Activated CD4-positive, alpha-beta T cell treated with anti-CD3 and anti-CD28 coated beads for 36 hours (primary cell): ENCODE data around the gene RIPOR2. TPM values are rescaled to one million over a fixed set of nuclear protein-coding genes. Genes with fewer than 3 reads are reported as not detected.

Source experiments
- ATAC-seq: fragments of 200-7000 bp; cut with Tn5 transposase; one replicate; pipeline ENCODE4 v1.10.0; 2021; ENCODE audit warnings: mild to moderate bottlenecking, moderate library complexity
- CTCF ChIA-PET: fragments of 350-600 bp; sonication (Branson Sonifier 250); formaldehyde crosslinking; loops from one replicate; lab custom pipeline; 2021; ENCODE audit warnings: antibody characterized with exemption; lab: Charles Lee
- POLR2A ChIA-PET: fragments of 350-600 bp; sonication (Branson Sonifier 250); formaldehyde crosslinking; loops from one replicate; lab custom pipeline; 2021; ENCODE audit warnings: antibody characterized with exemption, inconsistent platforms; lab: Charles Lee
- DNase-seq: peaks from one replicate; pipeline ENCODE4 v3.0.0-alpha.2; 2020
- H3K27ac Mint-ChIP-seq: one replicate; pipeline ENCODE4 v1.8.0; 2021; ENCODE audit warnings: mixed read lengths
- H3K27me3 Mint-ChIP-seq: one replicate; pipeline ENCODE4 v1.8.0; 2021; ENCODE audit warnings: mixed read lengths
- H3K36me3 Mint-ChIP-seq: one replicate; pipeline ENCODE4 v1.8.0; 2021; ENCODE audit warnings: low read depth, mixed read lengths
- H3K4me1 Mint-ChIP-seq: one replicate; pipeline ENCODE4 v1.8.0; 2021; ENCODE audit warnings: mixed read lengths
- H3K4me3 Mint-ChIP-seq: one replicate; pipeline ENCODE4 v1.8.0; 2021; ENCODE audit warnings: mild to moderate bottlenecking, moderate library complexity, mixed read lengths
- H3K9me3 Mint-ChIP-seq: one replicate; pipeline ENCODE4 v1.8.0; 2021; ENCODE audit warnings: low read depth, mixed read lengths
- intact Hi-C, 2 experiments: fragments of 100-400 bp; cut with DNase I in 1 of 2; cut with micrococcal nuclease in 1 of 2; formaldehyde crosslinking; loops; one replicate each; pipeline versions ENCODE4 v1.14.2 to v1.15.1; 2022 to 2024; cut with DNase I, micrococcal nuclease
- total RNA-seq, 2 experiments: library from RNA; stranded (reverse); gene quantifications; one replicate each; pipeline ENCODE4 v1.2.3, GENCODE V29; 2021

Gene RIPOR2
- total RNA-seq, 2 experiments from 2014 or later: 60.0 to 67.0 TPM

DNA sequence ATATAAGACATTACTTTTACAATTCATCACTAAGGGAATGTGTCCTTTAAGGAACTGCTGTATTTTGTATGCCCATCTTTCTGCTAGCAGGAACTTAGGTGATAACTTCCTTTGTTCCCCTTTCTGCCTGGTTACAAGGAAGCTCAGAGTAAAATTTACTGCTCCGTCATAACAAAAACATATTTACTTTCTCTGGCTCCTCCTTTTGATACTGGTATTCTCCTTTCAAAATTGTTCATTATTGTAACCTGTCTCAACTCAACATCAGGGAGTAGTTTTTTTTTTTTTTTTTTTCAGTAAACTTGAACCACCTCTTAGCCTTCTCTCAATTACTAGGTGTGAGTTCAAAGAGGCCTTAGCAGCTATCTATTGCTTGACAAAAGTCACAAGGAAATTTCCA lies 37.1 kb downstream of the RIPOR2 start:
- ChIA-PET POLR2A (interaction anchor here (0.6 to 1.5 kb wide), 8 partner anchors 9 to 76 kb away, joined by 3 to 11 read pairs (median 5); no protein-coding TSS in a partner anchor), CTCF (interaction anchor here (0.8 to 6.0 kb wide), 18 partner anchors 10 to 1128 kb away, joined by 3 to 82 read pairs (median 4); partner anchors contain the start of gene RIPOR2)
- H3K36me3 Mint-ChIP-seq: peaks cover 32% of the 10 kb centered on the region
- no peaks in the 10 kb centered on the region for H3K27me3 Mint-ChIP-seq
- peak overlapping the region; percentile 89 for H3K27ac Mint-ChIP-seq
- intact Hi-C loops: loop anchor here (1.0 to 2.0 kb wide), 3 partner anchors 10 to 16 kb away; no protein-coding TSS in a partner anchor
- peak overlapping the region; percentile 53 for H3K4me3 Mint-ChIP-seq
- H3K9me3 Mint-ChIP-seq: peaks cover 9% of the 10 kb centered on the region
- H3K4me1 Mint-ChIP-seq: peaks cover 88% of the 10 kb centered on the region
- DNase-seq (no peak), ATAC-seq (peak; percentile 66)

DNA sequence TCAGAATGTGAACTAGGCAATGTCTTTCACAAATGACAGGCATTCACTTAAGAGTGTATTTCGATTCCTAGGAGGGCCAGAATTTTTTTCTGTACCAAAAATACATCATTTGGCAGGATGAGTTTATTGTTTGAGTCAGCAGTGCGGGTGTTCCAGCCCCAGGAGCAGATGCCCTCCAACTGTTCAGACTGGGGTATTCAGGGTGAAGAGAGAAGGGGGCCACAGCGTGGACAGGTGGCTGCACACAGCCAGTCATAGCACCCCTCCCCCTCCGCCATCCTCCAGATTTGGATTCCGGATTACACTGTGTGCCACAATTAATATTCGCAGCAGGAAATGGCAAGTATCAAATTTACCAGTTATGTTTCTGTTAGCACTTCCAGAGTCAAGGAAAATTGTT lies 38.6 kb downstream of the RIPOR2 start:
- ChIA-PET POLR2A (no interaction called here), CTCF (no interaction called here)
- intact Hi-C loops: no loop called here
- Mint-ChIP-seq H3K27me3 (no peaks in the 10 kb centered on the region), H3K4me1 (peaks cover 91% of the 10 kb centered on the region), H3K9me3 (no peaks in the 10 kb centered on the region), H3K27ac (peak overlapping the region; percentile 67), H3K36me3 (peaks cover 24% of the 10 kb centered on the region), H3K4me3 (no peak overlapping the region)
- no peak for ATAC-seq
- no peak for DNase-seq

DNA sequence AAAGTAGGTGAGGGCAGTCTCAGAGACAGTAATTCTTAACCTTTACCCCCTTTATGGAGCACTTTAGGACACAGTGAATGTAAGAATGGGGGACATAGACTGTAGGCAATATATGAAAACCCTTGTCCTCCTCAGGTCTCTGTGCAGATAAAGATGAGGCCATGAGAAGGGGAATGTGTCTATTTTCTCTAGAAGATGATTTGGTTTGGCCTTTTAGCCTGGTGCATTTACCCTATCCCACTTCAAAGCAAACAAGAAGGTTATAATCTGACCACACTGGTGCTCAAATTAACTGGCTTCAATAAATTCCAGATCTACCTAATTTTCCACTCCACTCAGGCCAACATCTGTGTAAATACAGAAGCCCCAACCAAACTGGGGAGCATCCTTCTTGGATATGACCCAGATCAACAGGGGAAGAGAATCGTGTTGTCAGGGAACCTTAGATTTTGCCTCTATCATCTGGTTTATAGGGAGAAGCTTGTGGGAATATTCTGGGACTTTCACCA lies 42.4 kb downstream of the RIPOR2 start:
- no peak overlapping the region for H3K4me3 Mint-ChIP-seq
- CTCF ChIA-PET: interaction anchor here (0.7 to 1.1 kb wide), 2 partner anchors 11 to 40 kb away, joined by 3 to 4 read pairs; no protein-coding TSS in a partner anchor
- peaks cover 84% of the 10 kb centered on the region for H3K4me1 Mint-ChIP-seq
- POLR2A ChIA-PET: no interaction called here
- H3K9me3 Mint-ChIP-seq: no peaks in the 10 kb centered on the region
- H3K36me3 Mint-ChIP-seq: peaks cover 12% of the 10 kb centered on the region
- peak overlapping the region; percentile 68 for H3K27ac Mint-ChIP-seq
- DNase-seq: no peak
- intact Hi-C loops: no loop called here
- H3K27me3 Mint-ChIP-seq: no peaks in the 10 kb centered on the region
- no peak for ATAC-seq

DNA sequence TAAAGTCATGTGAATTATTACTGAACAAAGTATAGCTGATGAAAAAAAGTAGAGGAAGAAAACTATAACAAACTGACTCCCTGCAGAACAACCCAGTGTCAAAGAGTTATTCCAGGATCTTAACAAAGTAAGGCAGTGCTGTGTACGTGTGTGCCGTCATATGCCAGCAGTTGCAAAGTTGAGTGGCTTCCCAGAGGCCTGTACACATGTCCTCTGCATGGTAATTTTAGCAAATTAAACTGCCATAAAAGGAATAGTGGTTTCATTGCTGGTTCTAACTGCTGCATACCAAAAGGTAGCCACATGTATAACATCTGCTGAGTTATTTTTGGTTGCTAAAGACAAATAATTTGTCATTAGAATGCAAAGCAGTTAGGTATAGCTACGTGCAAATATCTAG lies 44.8 kb downstream of the RIPOR2 start:
- ChIA-PET CTCF (interaction anchor here (0.7 to 1.7 kb wide), 7 partner anchors 8 to 181 kb away, joined by 3 to 12 read pairs (median 5); no protein-coding TSS in a partner anchor), POLR2A (interaction anchor here (0.6 to 1.0 kb wide), 2 partner anchors 46 to 135 kb away, joined by 3 read pairs; no protein-coding TSS in a partner anchor)
- peak; percentile 39 for DNase-seq
- Mint-ChIP-seq H3K9me3 (no peaks in the 10 kb centered on the region), H3K4me3 (no peak overlapping the region), H3K27me3 (no peaks in the 10 kb centered on the region), H3K27ac (peak overlapping the region; percentile 93), H3K4me1 (peaks cover 87% of the 10 kb centered on the region), H3K36me3 (peaks cover 11% of the 10 kb centered on the region)
- peak; percentile 67 for ATAC-seq
- intact Hi-C loops: no loop called here

DNA sequence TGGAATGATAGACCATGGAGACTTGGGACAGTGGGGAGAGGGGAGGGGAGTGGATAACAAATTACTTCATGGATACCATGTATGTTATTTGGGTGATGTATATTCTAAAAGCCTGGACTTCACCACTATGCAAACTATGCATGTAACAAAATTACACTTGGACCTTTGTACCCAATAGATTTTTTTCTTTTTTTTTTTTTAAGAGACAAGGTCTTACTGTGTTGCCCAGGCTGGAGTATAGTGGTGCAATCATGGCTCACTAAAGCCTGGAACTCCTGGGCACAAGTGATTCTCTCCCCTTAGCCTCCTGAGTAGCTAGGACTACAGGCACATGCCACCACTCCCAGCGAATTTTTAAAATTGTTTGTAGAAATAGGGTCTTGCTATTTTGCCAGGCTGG lies 45.3 kb downstream of the RIPOR2 start:
- Mint-ChIP-seq H3K9me3 (no peaks in the 10 kb centered on the region), H3K4me3 (no peak overlapping the region), H3K27me3 (no peaks in the 10 kb centered on the region), H3K36me3 (peaks cover 12% of the 10 kb centered on the region), H3K27ac (peak overlapping the region; percentile 93), H3K4me1 (peaks cover 86% of the 10 kb centered on the region)
- ChIA-PET POLR2A (interaction anchor here (1.0 kb wide), 1 partner anchor 46 kb away, joined by 3 read pairs; no protein-coding TSS in a partner anchor), CTCF (interaction anchor here (0.7 to 2.9 kb wide), 4 partner anchors 20 to 181 kb away, joined by 3 to 16 read pairs (median 12); no protein-coding TSS in a partner anchor)
- intact Hi-C loops: no loop called here
- ATAC-seq (no peak), DNase-seq (no peak)

DNA sequence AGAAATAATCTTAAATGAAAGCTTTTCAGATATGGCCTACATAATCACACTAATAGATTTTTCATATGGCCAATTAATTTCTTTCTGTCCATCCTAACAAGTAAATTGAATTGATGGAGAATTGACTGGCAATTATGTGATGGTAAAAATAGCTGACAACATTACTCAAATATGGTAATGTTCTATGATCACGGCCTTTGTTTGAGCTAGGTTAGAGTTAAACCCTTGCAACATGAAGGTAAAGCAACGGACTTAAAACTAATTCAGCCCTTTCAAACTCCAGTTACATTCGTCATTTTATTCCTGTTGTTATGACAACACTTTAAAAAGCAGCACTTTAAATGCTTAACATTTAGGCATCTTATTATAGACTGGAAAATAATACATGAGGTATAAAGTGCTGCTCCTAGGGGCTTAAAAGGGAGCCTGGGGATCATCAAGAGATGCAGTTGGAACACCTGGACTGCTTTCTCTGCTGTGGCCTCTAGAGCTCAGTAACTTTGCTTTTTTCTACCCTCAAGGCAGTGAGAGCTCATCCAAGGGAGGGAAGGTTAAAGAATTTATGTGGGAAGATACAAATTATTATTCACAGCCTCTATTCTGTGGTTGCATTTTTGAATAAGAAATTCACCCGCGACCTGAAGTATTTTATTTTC lies 46.9 kb downstream of the RIPOR2 start:
- H3K4me1 Mint-ChIP-seq: peaks cover 85% of the 10 kb centered on the region
- ChIA-PET CTCF (interaction anchor here (0.7 to 3.5 kb wide), 20 partner anchors 11 to 138 kb away, joined by 3 to 43 read pairs (median 6); no protein-coding TSS in a partner anchor), POLR2A (interaction anchor here (0.6 to 2.2 kb wide), 3 partner anchors 16 to 168 kb away, joined by 3 to 7 read pairs (median 3); no protein-coding TSS in a partner anchor)
- H3K36me3 Mint-ChIP-seq: peaks cover 19% of the 10 kb centered on the region
- DNase-seq (no peak), ATAC-seq (peak; percentile 30)
- peak overlapping the region; percentile 15 for H3K4me3 Mint-ChIP-seq
- H3K27me3 Mint-ChIP-seq: no peaks in the 10 kb centered on the region
- intact Hi-C loops: no loop called here
- H3K27ac Mint-ChIP-seq: peak overlapping the region; percentile 92
- H3K9me3 Mint-ChIP-seq: no peaks in the 10 kb centered on the region

DNA sequence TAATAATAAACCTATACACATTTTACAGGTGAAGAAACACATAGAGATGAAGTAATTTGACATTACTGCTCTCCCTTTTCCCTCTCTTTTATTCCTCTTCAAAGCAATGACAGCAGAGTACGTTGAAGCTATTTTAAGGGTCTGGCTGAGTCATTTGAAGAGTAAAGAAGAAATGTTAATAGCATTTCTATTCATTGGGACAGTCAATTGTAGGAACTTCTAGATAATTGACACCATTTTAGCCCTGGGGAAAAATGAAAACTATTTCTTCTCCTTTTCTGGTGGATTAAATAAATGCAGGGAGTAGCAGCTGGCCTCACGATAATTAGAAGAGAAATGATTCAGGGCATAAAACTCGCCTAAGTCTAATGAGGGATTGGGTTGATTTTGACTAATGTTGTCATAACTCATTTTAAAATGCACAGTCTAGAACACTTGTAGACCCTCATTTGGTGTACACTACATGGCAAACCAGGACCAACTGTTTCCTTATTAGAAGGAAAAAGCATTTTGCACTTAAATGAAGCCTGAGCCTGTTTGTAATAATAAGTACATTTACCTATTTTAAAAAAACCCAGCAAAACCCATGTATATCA lies 48.1 kb downstream of the RIPOR2 start:
- no peak overlapping the region for H3K4me3 Mint-ChIP-seq
- CTCF ChIA-PET: interaction anchor here (0.6 to 3.5 kb wide), 17 partner anchors 11 to 139 kb away, joined by 3 to 43 read pairs (median 7); no protein-coding TSS in a partner anchor
- H3K27me3 Mint-ChIP-seq: no peaks in the 10 kb centered on the region
- intact Hi-C loops: no loop called here
- DNase-seq (no peak), ATAC-seq (no peak)
- POLR2A ChIA-PET: interaction anchor here (0.8 to 2.2 kb wide), 2 partner anchors 21 to 166 kb away, joined by 3 to 7 read pairs; no protein-coding TSS in a partner anchor
- H3K4me1 Mint-ChIP-seq: peaks cover 85% of the 10 kb centered on the region
- peaks cover 24% of the 10 kb centered on the region for H3K36me3 Mint-ChIP-seq
- H3K9me3 Mint-ChIP-seq: no peaks in the 10 kb centered on the region
- peak overlapping the region; percentile 92 for H3K27ac Mint-ChIP-seq

DNA sequence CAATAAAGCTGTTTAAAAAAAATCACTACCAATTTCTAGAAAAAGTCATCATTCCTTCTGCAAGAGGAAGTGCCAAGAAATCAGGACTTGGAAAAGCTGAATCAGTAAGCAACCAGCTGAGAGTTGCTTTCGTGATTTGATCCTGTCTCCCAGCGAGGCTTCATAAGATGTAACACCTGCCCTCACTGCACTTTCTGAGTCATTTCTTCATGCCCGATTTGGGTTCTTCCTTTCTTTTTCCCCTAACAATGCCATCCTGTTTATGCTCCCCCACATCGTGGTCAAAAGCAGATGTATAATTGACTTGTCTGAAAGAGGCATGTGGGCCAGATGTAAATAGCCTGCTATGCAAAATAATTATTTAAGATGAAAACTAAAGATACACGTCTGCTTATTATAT lies 52.1 kb downstream of the RIPOR2 start:
- peak overlapping the region; percentile 100 for H3K27ac Mint-ChIP-seq
- peaks cover 88% of the 10 kb centered on the region for H3K4me1 Mint-ChIP-seq
- H3K36me3 Mint-ChIP-seq: peaks cover 38% of the 10 kb centered on the region
- peak; percentile 85 for ATAC-seq
- CTCF ChIA-PET: interaction anchor here (0.6 to 4.9 kb wide), 18 partner anchors 8 to 309 kb away, joined by 3 to 30 read pairs (median 5); no protein-coding TSS in a partner anchor
- peak overlapping the region; percentile 72 for H3K4me3 Mint-ChIP-seq
- no peaks in the 10 kb centered on the region for H3K27me3 Mint-ChIP-seq
- intact Hi-C loops: loop anchor here (1.0 to 2.0 kb wide), 9 partner anchors 15 to 255 kb away; no protein-coding TSS in a partner anchor
- H3K9me3 Mint-ChIP-seq: peaks cover 2% of the 10 kb centered on the region
- POLR2A ChIA-PET: interaction anchor here (0.6 to 0.9 kb wide), 3 partner anchors 15 to 199 kb away, joined by 3 to 11 read pairs (median 4); no protein-coding TSS in a partner anchor
- DNase-seq: peak; percentile 69

DNA sequence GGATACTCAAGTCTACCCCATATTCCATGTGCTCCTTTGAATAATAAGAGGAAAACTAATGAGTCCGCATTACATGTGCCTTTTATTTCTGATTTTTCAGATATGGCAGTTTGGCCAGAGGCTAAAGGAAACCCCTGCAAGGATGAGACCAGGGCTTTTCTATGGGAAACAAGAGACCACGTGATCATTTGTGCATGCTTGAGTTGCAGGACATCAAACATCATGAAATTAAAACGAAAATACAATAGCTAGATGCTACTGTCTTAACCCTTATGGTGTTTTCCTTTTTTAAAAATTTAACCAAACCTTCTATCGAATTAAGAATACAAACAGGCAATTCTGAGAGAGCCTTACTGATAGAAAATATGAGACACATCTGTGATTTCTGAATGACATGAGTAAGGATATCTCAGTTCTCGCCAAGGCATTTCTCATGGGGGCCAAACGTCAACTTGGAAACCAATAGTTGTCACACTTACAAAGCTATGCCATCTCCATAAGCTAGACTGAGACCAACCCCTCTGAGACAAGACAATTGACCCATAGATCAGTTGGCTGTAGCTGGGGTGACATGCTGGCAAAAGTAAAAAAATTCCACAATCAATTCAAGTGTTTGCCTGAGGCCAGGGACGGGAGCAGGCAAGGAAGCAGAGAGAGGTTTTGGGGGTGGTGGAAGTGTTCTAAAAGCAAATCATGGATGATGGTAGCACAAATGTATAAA lies 52.8 kb downstream of the RIPOR2 start:
- Mint-ChIP-seq H3K36me3 (peaks cover 44% of the 10 kb centered on the region), H3K4me3 (peak overlapping the region; percentile 72), H3K4me1 (peaks cover 85% of the 10 kb centered on the region), H3K27ac (peak overlapping the region; percentile 100), H3K27me3 (no peaks in the 10 kb centered on the region), H3K9me3 (peaks cover 4% of the 10 kb centered on the region)
- DNase-seq: peak; percentile 57
- ChIA-PET CTCF (interaction anchor here (0.7 to 4.9 kb wide), 27 partner anchors 8 to 308 kb away, joined by 3 to 30 read pairs (median 5); no protein-coding TSS in a partner anchor), POLR2A (interaction anchor here (0.6 to 1.0 kb wide), 6 partner anchors 16 to 200 kb away, joined by 3 to 11 read pairs (median 4); no protein-coding TSS in a partner anchor)
- intact Hi-C loops: loop anchor here (1.0 to 2.0 kb wide), 9 partner anchors 15 to 255 kb away; no protein-coding TSS in a partner anchor
- peak; percentile 60 for ATAC-seq

DNA sequence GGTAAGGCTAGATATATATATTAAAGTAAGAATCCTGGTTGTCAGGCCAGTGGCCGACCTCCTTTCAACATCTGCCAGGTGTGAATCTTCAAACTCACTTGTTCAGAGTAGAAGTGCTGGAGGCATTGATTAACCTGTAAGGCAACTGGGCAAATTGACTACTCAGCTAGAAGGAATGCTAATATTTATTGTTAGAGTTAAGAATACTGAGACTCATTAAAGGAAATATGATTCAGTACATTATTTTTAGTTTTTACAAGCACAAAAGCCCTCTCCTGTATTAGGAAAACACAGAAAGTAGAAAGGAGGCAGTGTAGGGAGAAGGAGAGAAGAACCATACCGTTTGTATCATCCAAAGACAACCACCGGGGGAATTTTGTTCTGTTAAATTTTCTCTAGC lies 53.5 kb downstream of the RIPOR2 start:
- Mint-ChIP-seq H3K4me3 (no peak overlapping the region), H3K27me3 (no peaks in the 10 kb centered on the region), H3K27ac (peak overlapping the region; percentile 100), H3K9me3 (peaks cover 11% of the 10 kb centered on the region), H3K4me1 (peaks cover 83% of the 10 kb centered on the region), H3K36me3 (peaks cover 51% of the 10 kb centered on the region)
- POLR2A ChIA-PET: interaction anchor here (0.7 to 1.0 kb wide), 2 partner anchors 53 to 107 kb away, joined by 3 to 5 read pairs; no protein-coding TSS in a partner anchor
- intact Hi-C loops: loop anchor here (2.0 kb wide), 3 partner anchors 17 to 51 kb away; no protein-coding TSS in a partner anchor
- CTCF ChIA-PET: interaction anchor here (0.6 to 4.9 kb wide), 25 partner anchors 9 to 156 kb away, joined by 3 to 30 read pairs (median 5); no protein-coding TSS in a partner anchor
- DNase-seq (no peak), ATAC-seq (no peak)
